Measurements from ENCODE around the gene SLC25A10. TPM values are rescaled to one million over a fixed set of nuclear protein-coding genes. Genes with fewer than 3 reads are reported as not detected.

The SLC25A10 gene
- total and polyA plus RNA-seq, 2 donors (not counting 3 experiments of a cell fraction or from before 2014, with no cell fraction given), result 16.7 to 17.2 TPM

- no TSS peak for BruUV-seq (replicated peaks)
- no peak for TF ChIP-seq EZH2 (IDR thresholded peaks at IDR 0.05; ENCODE audit: borderline replicate concordance, low read depth, low read length, severe bottlenecking)
- no peak for TF ChIP-seq POLR2A (IDR thresholded peaks at IDR 0.05; ENCODE audit: low read depth, low read length)
- TF ChIP-seq POLR2AphosphoS5 (IDR thresholded peaks at IDR 0.05; ENCODE audit: insufficient read depth, low read depth, low read length), result no peak
- TF ChIP-seq, protein P1, sequence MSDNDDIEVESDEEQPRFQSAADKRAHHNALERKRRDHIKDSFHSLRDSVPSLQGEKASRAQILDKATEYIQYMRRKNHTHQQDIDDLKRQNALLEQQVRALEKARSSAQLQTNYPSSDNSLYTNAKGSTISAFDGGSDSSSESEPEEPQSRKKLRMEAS (IDR thresholded peaks at IDR 0.05; ENCODE audit: insufficient read depth, insufficient read length), result no peak
- no peak for TF ChIP-seq MYC (IDR thresholded peaks at IDR 0.05; ENCODE audit: low read depth, low read length)
- no peak for TF ChIP-seq FOS (IDR thresholded peaks at IDR 0.05; ENCODE audit: borderline replicate concordance, insufficient read depth, low read length)
- TF ChIP-seq, protein P2, sequence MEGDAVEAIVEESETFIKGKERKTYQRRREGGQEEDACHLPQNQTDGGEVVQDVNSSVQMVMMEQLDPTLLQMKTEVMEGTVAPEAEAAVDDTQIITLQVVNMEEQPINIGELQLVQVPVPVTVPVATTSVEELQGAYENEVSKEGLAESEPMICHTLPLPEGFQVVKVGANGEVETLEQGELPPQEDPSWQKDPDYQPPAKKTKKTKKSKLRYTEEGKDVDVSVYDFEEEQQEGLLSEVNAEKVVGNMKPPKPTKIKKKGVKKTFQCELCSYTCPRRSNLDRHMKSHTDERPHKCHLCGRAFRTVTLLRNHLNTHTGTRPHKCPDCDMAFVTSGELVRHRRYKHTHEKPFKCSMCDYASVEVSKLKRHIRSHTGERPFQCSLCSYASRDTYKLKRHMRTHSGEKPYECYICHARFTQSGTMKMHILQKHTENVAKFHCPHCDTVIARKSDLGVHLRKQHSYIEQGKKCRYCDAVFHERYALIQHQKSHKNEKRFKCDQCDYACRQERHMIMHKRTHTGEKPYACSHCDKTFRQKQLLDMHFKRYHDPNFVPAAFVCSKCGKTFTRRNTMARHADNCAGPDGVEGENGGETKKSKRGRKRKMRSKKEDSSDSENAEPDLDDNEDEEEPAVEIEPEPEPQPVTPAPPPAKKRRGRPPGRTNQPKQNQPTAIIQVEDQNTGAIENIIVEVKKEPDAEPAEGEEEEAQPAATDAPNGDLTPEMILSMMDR (IDR thresholded peaks at IDR 0.05; ENCODE audit: extremely low read depth in 1 of 2, insufficient read depth in 1 of 2, low read depth in 1 of 2, low read length in 2 of 2), result no peak
- TF ChIP-seq GATA2 (IDR thresholded peaks at IDR 0.05; ENCODE audit: insufficient read depth, insufficient read length, low read depth, low read length), result no peak
- TF ChIP-seq JUN (IDR thresholded peaks at IDR 0.05; ENCODE audit: borderline replicate concordance, insufficient read depth, insufficient read length, low read depth), result no peak
- no peak overlapping the region for H3K27ac ChIP-seq (ENCODE audit: insufficient read depth, low read depth, low read length)
- H4K20me1 ChIP-seq (replicated peaks; ENCODE audit: control insufficient read depth, extremely low read depth, insufficient read depth, low read length), result no peaks in the 10 kb centered on the region
- no peak overlapping the region for H3K4me3 ChIP-seq (replicated peaks in 1 of 3; ENCODE audit: insufficient read depth in 1 of 3, low read depth in 1 of 3, low read length in 3 of 3)
- H3K9ac ChIP-seq (replicated peaks; ENCODE audit: extremely low read depth, insufficient read depth, low read length), result no peak overlapping the region
- H3K9me3 ChIP-seq (replicated peaks; ENCODE audit: control insufficient read depth, insufficient read depth, low read length), result no peaks in the 10 kb centered on the region
- ChIA-PET CTCF (no interaction called here), POLR2A (no interaction called here)
- H3K4me1 ChIP-seq (ENCODE audit: control insufficient read depth, extremely low read depth, insufficient read depth, low read length), result no peaks in the 10 kb centered on the region
- no peaks in the 10 kb centered on the region for H3K9me1 ChIP-seq (replicated peaks; ENCODE audit: control insufficient read depth, extremely low read depth, insufficient read depth, low read length)
- FAIRE-seq (no peak), DNase-seq (ENCODE audit: low read depth, low spot score) (no peak)
- no peaks in the 10 kb centered on the region for H3K27me3 ChIP-seq (ENCODE audit: control insufficient read depth in 2 of 2, insufficient read depth in 2 of 2, low read length in 2 of 2)
- H2AFZ ChIP-seq (ENCODE audit: low read depth, low read length), result no peak overlapping the region
- peaks cover 26 to 93% of the 10 kb centered on the region in 2 experiments for H3K36me3 ChIP-seq (ENCODE audit: control insufficient read depth in 2 of 2, extremely low read depth in 1 of 2, insufficient read depth in 2 of 2, low read length in 2 of 2)
- intact Hi-C loops (cut with micrococcal nuclease), result no loop called here
- H3K79me2 ChIP-seq (ENCODE audit: control insufficient read depth, insufficient read depth, low read length), result peaks cover 48% of the 10 kb centered on the region
- dilution Hi-C loops (cut with MboI; ENCODE audit: extremely low pct_ligation_motif_present, low sequenced_read_pairs), result no loop called here
- H3K4me2 ChIP-seq (ENCODE audit: insufficient read depth, low read length), result no peak overlapping the region
Measured at GRCh38 chr17:81691196-81691595, 20.9 kb upstream of the SLC25A10 start.
